ENCODE results near the gene DAB1. TPM values are rescaled to one million over a fixed set of nuclear protein-coding genes. Genes with fewer than 3 reads are reported as not detected.

The DAB1 gene
- total and polyA plus RNA-seq, 8 donors = 0.04 to 1.4 (median 0.39) TPM

GRCh38 chr1:57381871-57382270 lies 42.0 kb downstream of the DAB1 start:
- TF ChIP-seq CTCF (IDR thresholded peaks at IDR 0.05) = no peak
- Histone ChIP-seq H3K4me1 (no peaks in the 10 kb centered on the region), H3K27me3 (no peaks in the 10 kb centered on the region), H3K9me3 (no peaks in the 10 kb centered on the region), H3K27ac (no peak overlapping the region), H3K36me3 (no peaks in the 10 kb centered on the region), H3K4me3 (no peak overlapping the region)
- ATAC-seq (no peak), FAIRE-seq (no peak), DNase-seq (no peak)
- intact Hi-C loops (cut with DNase I) = no loop called here
- WGBS, 2 donors = 22 to 43% methylated on average over 2 of the region's 2 CpGs

GRCh38 chr1:57381426-57381825 lies 42.4 kb downstream of the DAB1 start:
- intact Hi-C loops (cut with DNase I) = no loop called here
- ATAC-seq (no peak), FAIRE-seq (no peak), DNase-seq (no peak)
- Histone ChIP-seq H3K4me3 (no peak overlapping the region), H3K27me3 (no peaks in the 10 kb centered on the region), H3K36me3 (no peaks in the 10 kb centered on the region), H3K27ac (no peak overlapping the region), H3K4me1 (no peaks in the 10 kb centered on the region), H3K9me3 (no peaks in the 10 kb centered on the region)
- WGBS, 2 donors = 71 to 84% methylated on average over 4 of the region's 4 CpGs
- TF ChIP-seq CTCF (IDR thresholded peaks at IDR 0.05) = no peak

- H3K4me3 ChIP-seq = no peak overlapping the region
- no peaks in the 10 kb centered on the region for H3K36me3 ChIP-seq
- intact Hi-C loops (cut with DNase I) = no loop called here
- no peak for TF ChIP-seq CTCF (IDR thresholded peaks at IDR 0.05)
- no peaks in the 10 kb centered on the region for H3K27me3 ChIP-seq
- FAIRE-seq (no peak), DNase-seq (no peak), ATAC-seq (no peak)
- H3K27ac ChIP-seq = no peak overlapping the region
- H3K9me3 ChIP-seq = no peaks in the 10 kb centered on the region
- H3K4me1 ChIP-seq = no peaks in the 10 kb centered on the region
- 76 to 80% methylated on average over 3 of the region's 3 CpGs for WGBS, 2 donors
Observed at GRCh38 chr1:57380923-57381322, 42.9 kb downstream of the DAB1 start.

- no peaks in the 10 kb centered on the region for H3K9me3 ChIP-seq
Observed at GRCh38 chr1:57378534-57378933, 45.3 kb downstream of the DAB1 start.

More at GRCh38 chr1:57378534-57378933, 45.3 kb downstream of the DAB1 start:
- ATAC-seq (no peak), DNase-seq (no peak), FAIRE-seq (no peak)
- TF ChIP-seq CTCF (IDR thresholded peaks at IDR 0.05) = no peak
- H3K27ac ChIP-seq = no peak overlapping the region
- WGBS, 2 donors = 70 to 76% methylated on average over 2 of the region's 2 CpGs
- intact Hi-C loops (cut with DNase I) = no loop called here
- no peaks in the 10 kb centered on the region for H3K4me1 ChIP-seq
- no peaks in the 10 kb centered on the region for H3K27me3 ChIP-seq
- H3K4me3 ChIP-seq = no peak overlapping the region
- no peaks in the 10 kb centered on the region for H3K36me3 ChIP-seq

Measured in pancreas (tissue), 10 donors.